Mesothelial cell of epicardium (in vitro differentiated cells): ENCODE measurements around the gene RAB44. TPM values are rescaled to one million over a fixed set of nuclear protein-coding genes. Genes with fewer than 3 reads are reported as not detected.

Experiments
- DNase-seq, 2 experiments: peaks; one replicate each; pipeline ENCODE4 v3.0.0; 2021; ENCODE audit warnings: low spot score in 2 of 2; ENCODE audit not compliant: unreplicated experiment in 2 of 2
- H3K27ac Mint-ChIP-seq: 2 replicates; pipeline ENCODE4 v1.8.0; 2021; ENCODE audit warnings: mixed read lengths
- H3K27me3 Mint-ChIP-seq: 2 replicates; pipeline ENCODE4 v1.8.0; 2021; ENCODE audit warnings: low read depth, mixed read lengths
- H3K36me3 Mint-ChIP-seq: 2 replicates; pipeline ENCODE4 v1.8.0; 2021; ENCODE audit warnings: mixed read lengths
- H3K4me1 Mint-ChIP-seq: 2 replicates; pipeline ENCODE4 v1.8.0; 2021; ENCODE audit warnings: mixed read lengths
- H3K4me3 Mint-ChIP-seq: 2 replicates; pipeline ENCODE4 v1.8.0; 2021; ENCODE audit warnings: mild to moderate bottlenecking, moderate library complexity, mixed read lengths
- H3K9me3 Mint-ChIP-seq: 2 replicates; pipeline ENCODE4 v1.8.0; 2021; ENCODE audit warnings: mixed read lengths
- total RNA-seq: library from RNA; stranded (reverse); gene quantifications from 3 replicates; pipeline ENCODE4 v1.2.1, GENCODE V29; 2021
- TF ChIP-seq, protein P1 (sequence below): fragments of 200-600 bp; sonication (generic); IDR thresholded peaks from one replicate; pipeline ENCODE4 v1.5.0; 2021; ENCODE audit warnings: antibody characterized with exemption; ENCODE audit not compliant: unreplicated experiment

The RAB44 gene
- total RNA-seq, 1 donor from 2014 or later, result 0.07 TPM

DNA sequence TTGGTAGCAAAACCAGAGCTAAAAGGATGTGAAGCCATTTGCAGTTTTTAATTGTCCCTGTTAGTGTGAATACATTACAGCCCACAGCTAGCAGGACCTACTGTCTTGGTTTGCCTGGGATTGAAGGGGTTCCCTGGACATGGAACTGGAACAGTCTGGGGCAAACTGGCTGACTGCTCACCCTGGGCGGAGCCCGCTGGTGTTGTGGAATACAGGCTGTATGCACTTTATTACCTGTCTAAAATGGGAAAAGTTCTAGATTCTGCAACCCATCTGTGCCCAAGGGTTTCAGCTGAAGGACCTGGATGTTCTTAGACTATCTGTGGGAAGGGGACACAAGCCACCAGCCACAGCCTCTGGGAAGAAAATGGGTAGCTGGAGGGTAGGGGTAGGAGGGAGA, 31.3 kb upstream of the RAB44 start:
- Mint-ChIP-seq H3K4me3 (no peak overlapping the region), H3K9me3 (no peaks in the 10 kb centered on the region), H3K27ac (no peak overlapping the region), H3K27me3 (peaks cover 7% of the 10 kb centered on the region), H3K4me1 (peaks cover 32% of the 10 kb centered on the region), H3K36me3 (no peaks in the 10 kb centered on the region)
- TF ChIP-seq, protein P1, sequence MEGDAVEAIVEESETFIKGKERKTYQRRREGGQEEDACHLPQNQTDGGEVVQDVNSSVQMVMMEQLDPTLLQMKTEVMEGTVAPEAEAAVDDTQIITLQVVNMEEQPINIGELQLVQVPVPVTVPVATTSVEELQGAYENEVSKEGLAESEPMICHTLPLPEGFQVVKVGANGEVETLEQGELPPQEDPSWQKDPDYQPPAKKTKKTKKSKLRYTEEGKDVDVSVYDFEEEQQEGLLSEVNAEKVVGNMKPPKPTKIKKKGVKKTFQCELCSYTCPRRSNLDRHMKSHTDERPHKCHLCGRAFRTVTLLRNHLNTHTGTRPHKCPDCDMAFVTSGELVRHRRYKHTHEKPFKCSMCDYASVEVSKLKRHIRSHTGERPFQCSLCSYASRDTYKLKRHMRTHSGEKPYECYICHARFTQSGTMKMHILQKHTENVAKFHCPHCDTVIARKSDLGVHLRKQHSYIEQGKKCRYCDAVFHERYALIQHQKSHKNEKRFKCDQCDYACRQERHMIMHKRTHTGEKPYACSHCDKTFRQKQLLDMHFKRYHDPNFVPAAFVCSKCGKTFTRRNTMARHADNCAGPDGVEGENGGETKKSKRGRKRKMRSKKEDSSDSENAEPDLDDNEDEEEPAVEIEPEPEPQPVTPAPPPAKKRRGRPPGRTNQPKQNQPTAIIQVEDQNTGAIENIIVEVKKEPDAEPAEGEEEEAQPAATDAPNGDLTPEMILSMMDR, result no peak
- DNase-seq, result no peak

DNA sequence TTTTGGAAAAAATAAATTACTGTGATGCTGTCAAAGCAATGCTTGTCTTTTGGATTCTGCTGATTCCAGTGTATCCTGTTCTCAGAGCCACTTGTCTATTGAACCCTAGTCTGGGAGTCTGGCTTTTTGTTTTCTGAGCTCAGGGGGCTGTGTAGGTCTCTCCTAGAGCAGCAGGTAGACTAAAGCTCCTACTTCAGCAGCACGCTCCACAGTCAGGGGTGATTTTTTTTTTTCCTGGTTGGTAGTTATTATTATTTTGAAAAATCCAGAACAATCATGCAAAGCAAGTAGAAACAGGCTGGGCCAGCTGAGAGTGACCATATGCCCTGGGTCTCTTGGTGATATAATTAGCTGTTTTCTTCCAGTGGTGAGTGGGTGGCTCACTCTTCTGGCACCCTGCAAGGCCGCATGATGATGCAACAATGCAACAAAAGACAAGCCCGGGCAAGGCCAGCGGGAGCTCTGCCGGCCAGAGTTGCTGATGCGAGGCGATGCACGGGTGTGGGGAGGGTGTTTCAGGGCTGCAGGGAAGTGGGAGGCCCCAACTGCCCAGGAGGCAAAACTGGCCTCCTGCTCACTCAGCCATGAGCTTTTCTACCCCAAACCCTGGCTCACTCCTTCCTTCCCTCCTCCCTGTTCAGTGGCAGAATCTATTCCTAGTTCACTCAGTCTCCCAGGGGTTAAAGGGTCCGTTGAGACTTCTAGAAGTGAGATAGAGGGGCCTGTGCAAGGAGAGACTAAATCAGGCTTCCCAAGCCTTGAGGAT, 30.6 kb upstream of the RAB44 start:
- no peak for DNase-seq
- no peak overlapping the region for H3K4me3 Mint-ChIP-seq
- H3K9me3 Mint-ChIP-seq, result no peaks in the 10 kb centered on the region
- peaks cover 7% of the 10 kb centered on the region for H3K27me3 Mint-ChIP-seq
- no peaks in the 10 kb centered on the region for H3K36me3 Mint-ChIP-seq
- TF ChIP-seq, protein P1, result no peak
- H3K4me1 Mint-ChIP-seq, result peaks cover 32% of the 10 kb centered on the region
- peak overlapping the region; percentile 92 for H3K27ac Mint-ChIP-seq

DNA sequence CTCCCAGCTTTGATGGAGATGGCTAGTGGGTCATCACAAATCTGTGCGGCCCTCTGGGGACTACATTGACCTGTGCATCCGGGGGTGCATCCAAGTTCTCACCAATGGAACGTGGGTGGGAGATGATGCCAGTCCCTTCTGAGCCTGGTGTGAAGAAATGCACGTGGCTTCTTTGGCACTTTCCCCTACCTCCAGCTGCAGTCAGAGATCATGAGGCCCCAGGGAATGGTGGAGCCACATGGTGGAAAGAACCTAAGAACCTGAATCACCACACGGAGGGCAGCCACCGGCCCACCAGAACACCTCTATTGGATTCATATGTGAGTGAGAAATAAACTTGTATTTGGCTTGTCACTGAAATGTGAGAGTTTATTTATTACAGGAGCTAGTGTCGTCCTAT, 29.0 kb upstream of the RAB44 start:
- Mint-ChIP-seq H3K9me3 (no peaks in the 10 kb centered on the region), H3K4me3 (no peak overlapping the region), H3K36me3 (no peaks in the 10 kb centered on the region), H3K27ac (no peak overlapping the region), H3K27me3 (no peaks in the 10 kb centered on the region), H3K4me1 (peaks cover 22% of the 10 kb centered on the region)
- TF ChIP-seq, protein P1, result no peak
- DNase-seq, result no peak

DNA sequence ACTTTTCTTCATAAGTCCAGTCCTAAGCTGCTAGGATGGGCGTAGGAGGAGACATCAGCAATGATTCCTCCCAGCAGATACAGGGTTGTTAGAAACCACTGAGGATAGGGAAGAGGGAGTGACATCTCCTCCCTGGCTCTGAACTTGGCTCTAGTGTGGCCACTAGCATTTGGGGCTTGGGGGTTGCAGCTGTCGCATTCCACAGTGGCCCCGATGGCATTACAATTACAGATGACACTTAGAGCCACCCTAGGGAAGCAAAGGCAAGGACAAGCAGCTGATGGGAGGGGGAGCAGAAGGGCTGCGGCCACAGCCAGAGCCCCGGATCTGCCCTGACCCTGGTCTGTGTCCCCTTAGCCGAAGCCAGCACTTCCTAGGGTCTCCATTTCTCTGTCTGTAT, 28.6 kb upstream of the RAB44 start:
- no peak overlapping the region for H3K27ac Mint-ChIP-seq

DNA sequence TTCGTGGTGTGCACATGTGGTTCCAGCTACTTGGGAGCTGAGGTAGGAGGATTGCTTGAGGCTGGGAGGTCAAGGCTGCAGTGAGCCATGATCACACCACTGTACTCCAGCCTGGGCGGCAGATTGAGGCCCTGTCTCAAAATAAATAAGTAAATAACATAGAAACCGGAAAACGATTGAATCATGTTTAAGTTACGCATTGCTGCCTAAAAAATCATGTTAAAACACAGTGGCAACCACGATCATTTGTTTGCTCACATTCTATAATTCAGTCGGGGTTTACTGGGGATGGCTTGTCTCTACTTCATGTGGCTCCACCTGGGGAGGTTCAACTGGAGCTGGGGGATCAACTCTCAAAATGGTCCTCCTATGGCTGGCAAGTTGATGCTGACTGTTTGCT, 27.4 kb upstream of the RAB44 start:
- H3K27me3 Mint-ChIP-seq, result no peaks in the 10 kb centered on the region
- DNase-seq, result no peak
- no peak overlapping the region for H3K27ac Mint-ChIP-seq
- peaks cover 25% of the 10 kb centered on the region for H3K4me1 Mint-ChIP-seq
- no peaks in the 10 kb centered on the region for H3K9me3 Mint-ChIP-seq
- H3K4me3 Mint-ChIP-seq, result no peak overlapping the region
- TF ChIP-seq, protein P1, result no peak
- H3K36me3 Mint-ChIP-seq, result no peaks in the 10 kb centered on the region

More for the DNA sequence above, 28.6 kb upstream of the RAB44 start:
- no peaks in the 10 kb centered on the region for H3K9me3 Mint-ChIP-seq
- H3K4me1 Mint-ChIP-seq, result peaks cover 22% of the 10 kb centered on the region
- no peaks in the 10 kb centered on the region for H3K36me3 Mint-ChIP-seq
- TF ChIP-seq, protein P1, result no peak
- DNase-seq, result no peak
- no peaks in the 10 kb centered on the region for H3K27me3 Mint-ChIP-seq
- no peak overlapping the region for H3K4me3 Mint-ChIP-seq
